SK-N-SH treated with all-trans-retinoic acid at 6 μM for 48 hours (cell line): Measurements from ENCODE around the gene TDRD3.

Source experiments
- ATAC-seq: fragments of 200-7000 bp; cut with Tn5 transposase; 3 replicates; pipeline ENCODE4 v1.9.1; 2020; ENCODE audit warnings: mild to moderate bottlenecking, moderate library complexity
- ARNTL ChIP-seq: fragments of 450-650 bp; formaldehyde crosslinking; IDR thresholded peaks from 2 replicates; pipeline ENCODE4 v1.5.0; 2020; ENCODE audit warnings: low read depth, mild to moderate bottlenecking, moderate library complexity, borderline replicate concordance
- CSDC2 ChIP-seq: fragments of 250-450 bp; sonication (Bioruptor Pico); IDR thresholded peaks from 2 replicates; pipeline ENCODE4 v1.5.0; 2020; ENCODE audit warnings: mild to moderate bottlenecking, moderate library complexity
- OSR1 ChIP-seq: fragments of 250-450 bp; sonication (Bioruptor Pico); IDR thresholded peaks from 2 replicates; pipeline ENCODE4 v1.8.0; 2022; ENCODE audit warnings: moderate library complexity, mild to moderate bottlenecking, inconsistent platforms
- POU6F1 ChIP-seq: fragments of 250-450 bp; sonication (Bioruptor Pico); IDR thresholded peaks from 2 replicates; pipeline ENCODE4 v1.8.0; 2021; ENCODE audit warnings: low read depth, mild to moderate bottlenecking, moderate library complexity, borderline replicate concordance
- RARB ChIP-seq: fragments of 250-450 bp; sonication (Bioruptor Pico); IDR thresholded peaks from 2 replicates; pipeline ENCODE4 v1.8.0; 2021; ENCODE audit warnings: mild to moderate bottlenecking, moderate library complexity
- TCF4 ChIP-seq: fragments of 250-450 bp; sonication (Bioruptor Pico); IDR thresholded peaks from 2 replicates; pipeline ENCODE4 v1.8.0; 2021; ENCODE audit warnings: mild to moderate bottlenecking, moderate library complexity, borderline replicate concordance
- TOX ChIP-seq: fragments of 250-450 bp; sonication (Bioruptor Pico); IDR thresholded peaks from 2 replicates; pipeline ENCODE4 v1.8.0; 2021; ENCODE audit warnings: mild to moderate bottlenecking, moderate library complexity, borderline replicate concordance
- ZC3H10 ChIP-seq: fragments of 250-450 bp; sonication (Bioruptor Pico); IDR thresholded peaks from 2 replicates; pipeline ENCODE4 v1.5.1; 2021; ENCODE audit warnings: mild to moderate bottlenecking, moderate library complexity
- ZFP30 ChIP-seq: fragments of 450-650 bp; formaldehyde crosslinking; IDR thresholded peaks from 2 replicates; pipeline ENCODE4 v1.5.0; 2022; ENCODE audit warnings: mild to moderate bottlenecking, moderate library complexity
- ZNF565 ChIP-seq: fragments of 450-650 bp; formaldehyde crosslinking; conservative IDR thresholded peaks from 2 replicates; pipeline ENCODE4 v1.5.0; 2020; ENCODE audit warnings: low read depth, mild to moderate bottlenecking, moderate library complexity
- ZNF8 ChIP-seq: fragments of 450-650 bp; formaldehyde crosslinking; IDR thresholded peaks from 2 replicates; pipeline ENCODE4 v1.5.0; 2020; ENCODE audit warnings: mild to moderate bottlenecking, moderate library complexity
- TF ChIP-seq, protein P1 (sequence below): fragments of 250-450 bp; sonication (Bioruptor Pico); IDR thresholded peaks from 2 replicates; pipeline ENCODE4 v1.5.0; 2020; ENCODE audit warnings: mild to moderate bottlenecking, moderate library complexity
- TF ChIP-seq, protein P2 (sequence below): fragments of 250-450 bp; sonication (Bioruptor Pico); IDR thresholded peaks from 2 replicates; pipeline ENCODE4 v1.5.1; 2021; ENCODE audit warnings: mild to moderate bottlenecking, moderate library complexity
- TF ChIP-seq, protein P3 (sequence below): fragments of 250-450 bp; sonication (Bioruptor Pico); IDR thresholded peaks from 2 replicates; pipeline ENCODE4 v1.8.0; 2020; ENCODE audit warnings: mild to moderate bottlenecking, moderate library complexity, borderline replicate concordance
- TF ChIP-seq, protein P4 (sequence below): fragments of 250-450 bp; sonication (Bioruptor Pico); IDR thresholded peaks from 2 replicates; pipeline ENCODE4 v1.5.1; 2020; ENCODE audit warnings: low read depth, mild to moderate bottlenecking, moderate library complexity

The TDRD3 gene

GRCh38 chr13:60583911-60584753, 187.1 kb downstream of the TDRD3 start (continued):
- TF ChIP-seq, protein P1, sequence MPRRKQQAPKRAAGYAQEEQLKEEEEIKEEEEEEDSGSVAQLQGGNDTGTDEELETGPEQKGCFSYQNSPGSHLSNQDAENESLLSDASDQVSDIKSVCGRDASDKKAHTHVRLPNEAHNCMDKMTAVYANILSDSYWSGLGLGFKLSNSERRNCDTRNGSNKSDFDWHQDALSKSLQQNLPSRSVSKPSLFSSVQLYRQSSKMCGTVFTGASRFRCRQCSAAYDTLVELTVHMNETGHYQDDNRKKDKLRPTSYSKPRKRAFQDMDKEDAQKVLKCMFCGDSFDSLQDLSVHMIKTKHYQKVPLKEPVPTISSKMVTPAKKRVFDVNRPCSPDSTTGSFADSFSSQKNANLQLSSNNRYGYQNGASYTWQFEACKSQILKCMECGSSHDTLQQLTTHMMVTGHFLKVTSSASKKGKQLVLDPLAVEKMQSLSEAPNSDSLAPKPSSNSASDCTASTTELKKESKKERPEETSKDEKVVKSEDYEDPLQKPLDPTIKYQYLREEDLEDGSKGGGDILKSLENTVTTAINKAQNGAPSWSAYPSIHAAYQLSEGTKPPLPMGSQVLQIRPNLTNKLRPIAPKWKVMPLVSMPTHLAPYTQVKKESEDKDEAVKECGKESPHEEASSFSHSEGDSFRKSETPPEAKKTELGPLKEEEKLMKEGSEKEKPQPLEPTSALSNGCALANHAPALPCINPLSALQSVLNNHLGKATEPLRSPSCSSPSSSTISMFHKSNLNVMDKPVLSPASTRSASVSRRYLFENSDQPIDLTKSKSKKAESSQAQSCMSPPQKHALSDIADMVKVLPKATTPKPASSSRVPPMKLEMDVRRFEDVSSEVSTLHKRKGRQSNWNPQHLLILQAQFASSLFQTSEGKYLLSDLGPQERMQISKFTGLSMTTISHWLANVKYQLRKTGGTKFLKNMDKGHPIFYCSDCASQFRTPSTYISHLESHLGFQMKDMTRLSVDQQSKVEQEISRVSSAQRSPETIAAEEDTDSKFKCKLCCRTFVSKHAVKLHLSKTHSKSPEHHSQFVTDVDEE: no peak
- TF ChIP-seq, protein P2, sequence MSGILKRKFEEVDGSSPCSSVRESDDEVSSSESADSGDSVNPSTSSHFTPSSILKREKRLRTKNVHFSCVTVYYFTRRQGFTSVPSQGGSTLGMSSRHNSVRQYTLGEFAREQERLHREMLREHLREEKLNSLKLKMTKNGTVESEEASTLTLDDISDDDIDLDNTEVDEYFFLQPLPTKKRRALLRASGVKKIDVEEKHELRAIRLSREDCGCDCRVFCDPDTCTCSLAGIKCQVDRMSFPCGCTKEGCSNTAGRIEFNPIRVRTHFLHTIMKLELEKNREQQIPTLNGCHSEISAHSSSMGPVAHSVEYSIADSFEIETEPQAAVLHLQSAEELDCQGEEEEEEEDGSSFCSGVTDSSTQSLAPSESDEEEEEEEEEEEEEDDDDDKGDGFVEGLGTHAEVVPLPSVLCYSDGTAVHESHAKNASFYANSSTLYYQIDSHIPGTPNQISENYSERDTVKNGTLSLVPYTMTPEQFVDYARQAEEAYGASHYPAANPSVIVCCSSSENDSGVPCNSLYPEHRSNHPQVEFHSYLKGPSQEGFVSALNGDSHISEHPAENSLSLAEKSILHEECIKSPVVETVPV (CRISPR knock-in tag): no peak
- TF ChIP-seq, all 23 proteins: peak for 0

DNA sequence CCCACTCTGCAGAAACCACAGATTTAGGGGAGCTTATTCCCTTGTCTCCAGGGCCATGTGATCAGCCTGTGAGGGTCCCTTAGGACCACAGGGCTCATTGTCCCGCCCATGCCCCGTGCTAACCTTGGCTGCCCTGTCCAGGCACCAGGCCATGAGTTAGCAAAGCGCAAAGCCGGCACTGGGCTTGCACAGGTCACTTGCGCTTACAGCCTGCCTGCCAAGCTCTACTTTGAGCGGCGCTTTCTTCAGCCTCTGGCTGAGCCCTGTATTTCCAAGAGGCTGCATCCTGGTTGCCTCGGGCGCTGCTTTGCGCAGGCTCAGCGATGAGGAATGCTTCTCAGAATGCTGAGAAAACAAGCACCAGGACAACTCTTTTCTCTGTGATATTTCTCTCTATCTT, 188.0 kb downstream of the TDRD3 start:
- no peak for ATAC-seq
- TF ChIP-seq ARNTL (CRISPR knock-in tag) (no peak), ZC3H10 (no peak), ZNF8 (CRISPR knock-in tag) (no peak), OSR1 (CRISPR knock-in tag) (no peak)
- TF ChIP-seq, protein P3, sequence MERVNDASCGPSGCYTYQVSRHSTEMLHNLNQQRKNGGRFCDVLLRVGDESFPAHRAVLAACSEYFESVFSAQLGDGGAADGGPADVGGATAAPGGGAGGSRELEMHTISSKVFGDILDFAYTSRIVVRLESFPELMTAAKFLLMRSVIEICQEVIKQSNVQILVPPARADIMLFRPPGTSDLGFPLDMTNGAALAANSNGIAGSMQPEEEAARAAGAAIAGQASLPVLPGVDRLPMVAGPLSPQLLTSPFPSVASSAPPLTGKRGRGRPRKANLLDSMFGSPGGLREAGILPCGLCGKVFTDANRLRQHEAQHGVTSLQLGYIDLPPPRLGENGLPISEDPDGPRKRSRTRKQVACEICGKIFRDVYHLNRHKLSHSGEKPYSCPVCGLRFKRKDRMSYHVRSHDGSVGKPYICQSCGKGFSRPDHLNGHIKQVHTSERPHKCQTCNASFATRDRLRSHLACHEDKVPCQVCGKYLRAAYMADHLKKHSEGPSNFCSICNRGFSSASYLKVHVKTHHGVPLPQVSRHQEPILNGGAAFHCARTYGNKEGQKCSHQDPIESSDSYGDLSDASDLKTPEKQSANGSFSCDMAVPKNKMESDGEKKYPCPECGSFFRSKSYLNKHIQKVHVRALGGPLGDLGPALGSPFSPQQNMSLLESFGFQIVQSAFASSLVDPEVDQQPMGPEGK (CRISPR knock-in tag): no peak
- TF ChIP-seq, protein P1: no peak

DNA sequence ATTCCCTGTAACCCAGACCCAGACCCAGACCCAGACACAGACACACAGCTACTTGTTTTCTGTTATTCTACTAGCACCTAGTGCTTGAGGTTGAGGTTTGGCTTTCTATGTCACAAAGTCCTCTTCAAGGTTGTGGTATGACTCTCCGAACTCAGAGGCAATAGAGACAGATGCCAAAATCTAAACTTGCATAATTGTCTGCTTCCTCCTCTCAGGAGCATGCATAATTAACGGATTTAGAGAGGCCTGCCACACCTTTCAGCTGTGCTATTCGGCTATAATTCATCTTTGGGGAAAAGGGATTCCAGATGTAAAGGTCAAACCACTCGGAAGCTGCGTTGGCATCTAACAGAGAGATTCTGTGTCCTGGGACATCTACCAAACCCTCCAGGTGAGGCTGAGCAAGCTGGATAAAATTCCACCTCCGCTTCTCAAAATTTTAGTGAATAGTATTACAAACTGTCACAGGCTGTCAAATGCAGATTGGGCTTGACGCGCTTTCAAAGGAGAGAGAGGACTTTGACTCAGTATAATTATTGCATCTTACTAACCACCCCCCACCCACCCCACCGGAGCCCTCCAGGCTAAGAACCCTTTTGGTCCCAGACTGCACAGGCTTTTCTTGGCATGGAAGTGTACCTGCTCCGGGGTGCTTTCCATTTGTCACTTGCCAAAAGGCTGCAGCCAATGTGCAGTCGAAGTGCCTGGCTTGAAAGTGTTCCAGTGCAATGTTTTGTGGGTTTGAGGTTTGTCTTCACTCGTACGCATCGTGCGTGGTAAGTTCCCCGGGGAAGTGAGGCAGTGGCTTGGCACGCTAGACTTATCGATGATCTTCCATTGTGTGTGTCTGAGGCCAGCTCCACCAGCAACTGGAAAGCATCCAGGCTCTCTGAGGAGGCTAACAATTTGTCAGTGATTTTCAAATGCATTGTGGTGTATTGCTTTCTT, 194.1 kb downstream of the TDRD3 start:
- TF ChIP-seq, protein P1: no peak
- TF ChIP-seq ZFP30 (no peak), CSDC2 (no peak), TCF4 (CRISPR knock-in tag) (no peak), POU6F1 (CRISPR knock-in tag) (no peak), ZNF565 (CRISPR knock-in tag) (no peak), RARB (no peak), TOX (no peak), OSR1 (CRISPR knock-in tag) (no peak), ZC3H10 (no peak)
- TF ChIP-seq, protein P4, sequence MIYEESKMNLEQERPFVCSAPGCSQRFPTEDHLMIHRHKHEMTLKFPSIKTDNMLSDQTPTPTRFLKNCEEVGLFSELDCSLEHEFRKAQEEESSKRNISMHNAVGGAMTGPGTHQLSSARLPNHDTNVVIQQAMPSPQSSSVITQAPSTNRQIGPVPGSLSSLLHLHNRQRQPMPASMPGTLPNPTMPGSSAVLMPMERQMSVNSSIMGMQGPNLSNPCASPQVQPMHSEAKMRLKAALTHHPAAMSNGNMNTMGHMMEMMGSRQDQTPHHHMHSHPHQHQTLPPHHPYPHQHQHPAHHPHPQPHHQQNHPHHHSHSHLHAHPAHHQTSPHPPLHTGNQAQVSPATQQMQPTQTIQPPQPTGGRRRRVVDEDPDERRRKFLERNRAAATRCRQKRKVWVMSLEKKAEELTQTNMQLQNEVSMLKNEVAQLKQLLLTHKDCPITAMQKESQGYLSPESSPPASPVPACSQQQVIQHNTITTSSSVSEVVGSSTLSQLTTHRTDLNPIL (CRISPR knock-in tag): no peak
- TF ChIP-seq, protein P3 (CRISPR knock-in tag): no peak
- ATAC-seq: no peak
